ENCODE measurements around the gene C1orf159. TPM values are rescaled to one million over a fixed set of nuclear protein-coding genes. Genes with fewer than 3 reads are reported as not detected.

C1orf159 gene
- total RNA-seq, 4 donors from 2014 or later = 14.0 to 32.0 (median 22.7) TPM

- Histone ChIP-seq H3K9me3 (no peaks in the 10 kb centered on the region), H3K4me3 (no peak overlapping the region), H3K27ac (no peak overlapping the region), H3K4me1 (peaks cover 3 to 34% (median 27%) of the 10 kb centered on the region in 4 donors), H3K36me3 (no peaks in the 10 kb centered on the region), H3K27me3 (peaks cover 0 to 25% of the 10 kb centered on the region in 2 donors)
- DNase-seq = peak in 1 of 3 donors; percentile 70
- TF ChIP-seq, protein P1, sequence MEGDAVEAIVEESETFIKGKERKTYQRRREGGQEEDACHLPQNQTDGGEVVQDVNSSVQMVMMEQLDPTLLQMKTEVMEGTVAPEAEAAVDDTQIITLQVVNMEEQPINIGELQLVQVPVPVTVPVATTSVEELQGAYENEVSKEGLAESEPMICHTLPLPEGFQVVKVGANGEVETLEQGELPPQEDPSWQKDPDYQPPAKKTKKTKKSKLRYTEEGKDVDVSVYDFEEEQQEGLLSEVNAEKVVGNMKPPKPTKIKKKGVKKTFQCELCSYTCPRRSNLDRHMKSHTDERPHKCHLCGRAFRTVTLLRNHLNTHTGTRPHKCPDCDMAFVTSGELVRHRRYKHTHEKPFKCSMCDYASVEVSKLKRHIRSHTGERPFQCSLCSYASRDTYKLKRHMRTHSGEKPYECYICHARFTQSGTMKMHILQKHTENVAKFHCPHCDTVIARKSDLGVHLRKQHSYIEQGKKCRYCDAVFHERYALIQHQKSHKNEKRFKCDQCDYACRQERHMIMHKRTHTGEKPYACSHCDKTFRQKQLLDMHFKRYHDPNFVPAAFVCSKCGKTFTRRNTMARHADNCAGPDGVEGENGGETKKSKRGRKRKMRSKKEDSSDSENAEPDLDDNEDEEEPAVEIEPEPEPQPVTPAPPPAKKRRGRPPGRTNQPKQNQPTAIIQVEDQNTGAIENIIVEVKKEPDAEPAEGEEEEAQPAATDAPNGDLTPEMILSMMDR (IDR thresholded peaks at IDR 0.05) = no peak
- TF ChIP-seq POLR2A (IDR thresholded peaks at IDR 0.05) = no peak
These were observed 50.5 kb downstream of the C1orf159 start for GRCh38 chr1:1065265-1065939.

- H3K4me1 ChIP-seq = peaks cover 3 to 36% (median 30%) of the 10 kb centered on the region in 4 donors
- TF ChIP-seq, protein P1 (IDR thresholded peaks at IDR 0.05) = peak; percentile 70 to 95 (median 90)
- no peak for TF ChIP-seq POLR2A (IDR thresholded peaks at IDR 0.05)
- H3K27me3 ChIP-seq = peaks cover 0 to 33% of the 10 kb centered on the region in 2 donors
- no peak overlapping the region for H3K27ac ChIP-seq
- peak overlapping the region in 2 of 4 donors; percentile 15 to 16 for H3K4me3 ChIP-seq
- peak; percentile 66 to 85 (median 82) for DNase-seq
- peaks cover 0 to 4% (median 0%) of the 10 kb centered on the region in 4 donors for H3K9me3 ChIP-seq
- H3K36me3 ChIP-seq = no peaks in the 10 kb centered on the region
These were observed 51.7 kb downstream of the C1orf159 start for GRCh38 chr1:1063945-1064831.

DNA sequence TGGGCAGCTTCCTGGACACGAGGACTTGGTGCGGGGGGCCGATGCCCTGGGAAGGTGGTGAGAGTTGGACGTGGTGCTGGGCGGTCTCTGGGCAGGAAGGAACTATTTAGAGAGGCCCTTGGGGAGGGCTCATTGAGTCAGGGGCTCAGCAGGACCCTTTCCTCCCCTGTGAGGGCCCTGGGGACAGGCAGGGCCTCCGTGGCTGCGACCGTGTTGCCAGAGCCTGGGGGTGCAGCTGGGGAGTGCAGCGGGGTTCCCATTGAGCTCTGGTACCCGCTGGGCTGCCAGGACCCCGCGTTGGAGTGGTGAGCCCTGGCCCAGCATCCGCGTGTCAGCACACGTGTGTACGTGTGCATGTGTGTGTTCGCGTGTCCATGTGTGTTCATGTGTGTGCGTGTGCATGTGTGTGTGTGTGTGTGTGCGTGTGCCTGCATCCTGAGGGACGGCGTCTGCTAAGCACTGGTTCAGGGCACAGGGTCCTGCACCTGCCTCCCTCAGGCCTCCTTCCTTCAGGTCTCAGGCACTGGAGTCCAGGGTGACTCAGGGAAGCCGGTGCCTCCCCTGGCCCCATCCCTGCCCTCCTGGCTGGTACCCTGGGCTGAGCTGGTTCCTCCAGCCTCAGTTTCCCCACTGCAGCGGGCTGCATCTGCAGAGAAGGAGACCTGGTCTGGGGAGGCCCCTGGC lies 52.5 kb downstream of the C1orf159 start:
- H3K27me3 ChIP-seq = peaks cover 0 to 40% of the 10 kb centered on the region in 2 donors
- TF ChIP-seq, protein P1 (IDR thresholded peaks at IDR 0.05) = no peak
- TF ChIP-seq POLR2A (IDR thresholded peaks at IDR 0.05) = no peak
- peaks cover 3 to 38% (median 31%) of the 10 kb centered on the region in 4 donors for H3K4me1 ChIP-seq
- no peak for DNase-seq
- no peaks in the 10 kb centered on the region for H3K36me3 ChIP-seq
- no peak overlapping the region for H3K27ac ChIP-seq
- peaks cover 0 to 4% (median 0%) of the 10 kb centered on the region in 4 donors for H3K9me3 ChIP-seq
- no peak overlapping the region for H3K4me3 ChIP-seq

GRCh38 chr1:1062348-1063163 lies 53.3 kb downstream of the C1orf159 start:
- H3K36me3 ChIP-seq = no peaks in the 10 kb centered on the region
- peaks cover 0 to 4% (median 0%) of the 10 kb centered on the region in 4 donors for H3K9me3 ChIP-seq
- H3K27me3 ChIP-seq = peaks cover 0 to 42% of the 10 kb centered on the region in 2 donors
- no peak for TF ChIP-seq POLR2A (IDR thresholded peaks at IDR 0.05)
- TF ChIP-seq, protein P1 (IDR thresholded peaks at IDR 0.05) = no peak
- DNase-seq = no peak
- peaks cover 3 to 34% (median 26%) of the 10 kb centered on the region in 4 donors for H3K4me1 ChIP-seq
- no peak overlapping the region for H3K4me3 ChIP-seq
- H3K27ac ChIP-seq = no peak overlapping the region
